ENCODE results near the gene HCCS. TPM values are rescaled to one million over a fixed set of nuclear protein-coding genes. Genes with fewer than 3 reads are reported as not detected.

HCCS gene
- total RNA-seq, 6 experiments from 2014 or later: 8.5 to 13.1 (median 10.3) TPM

- H3K9me3 ChIP-seq: no peaks in the 10 kb centered on the region
- ATAC-seq (no peak), DNase-seq (no peak)
- intact Hi-C loops (cut with DNase I): loop anchor here in 1 of 2 donors (10.0 kb wide), 1 partner anchor 228 kb away; no protein-coding TSS in a partner anchor
- H3K4me3 ChIP-seq: no peak overlapping the region
- 57% methylated on average over 1 of the region's 1 CpG for WGBS (ENCODE audit: insufficient coverage, low coverage, low lambda C conversion rate, missing lambda C conversion rate)
- no peak overlapping the region for H3K27ac ChIP-seq
- H3K27me3 ChIP-seq: no peaks in the 10 kb centered on the region
- H3K4me1 ChIP-seq: no peaks in the 10 kb centered on the region
- H3K36me3 ChIP-seq: no peaks in the 10 kb centered on the region
- no peak for TF ChIP-seq CTCF (IDR thresholded peaks at IDR 0.05)
These were observed 35.3 kb downstream of the HCCS start for GRCh38 chrX:11146411-11146810.

GRCh38 chrX:11148401-11148800, 37.3 kb downstream of the HCCS start:
- DNase-seq: no peak
- Histone ChIP-seq H3K9me3 (no peaks in the 10 kb centered on the region), H3K27ac (no peak overlapping the region), H3K27me3 (no peaks in the 10 kb centered on the region), H3K4me1 (no peaks in the 10 kb centered on the region), H3K36me3 (no peaks in the 10 kb centered on the region), H3K4me3 (no peak overlapping the region)
- ATAC-seq: no peak
- TF ChIP-seq CTCF (IDR thresholded peaks at IDR 0.05) (no peak), POLR2A (IDR thresholded peaks at IDR 0.05) (no peak)
- WGBS (ENCODE audit: insufficient coverage, low coverage, low lambda C conversion rate, missing lambda C conversion rate): 60% methylated on average over 2 of the region's 7 CpGs
- intact Hi-C loops (cut with DNase I): loop anchor here in 1 of 2 donors (10.0 kb wide), 1 partner anchor 226 kb away; no protein-coding TSS in a partner anchor

GRCh38 chrX:11151799-11152559, 40.8 kb downstream of the HCCS start:
- Histone ChIP-seq H3K27ac (no peak overlapping the region), H3K4me1 (no peaks in the 10 kb centered on the region), H3K4me3 (no peak overlapping the region), H3K9me3 (no peaks in the 10 kb centered on the region), H3K36me3 (no peaks in the 10 kb centered on the region), H3K27me3 (no peaks in the 10 kb centered on the region)
- ATAC-seq: no peak
- intact Hi-C loops (cut with DNase I): no loop called here
- 50% methylated on average over 4 of the region's 4 CpGs for WGBS (ENCODE audit: insufficient coverage, low coverage, low lambda C conversion rate, missing lambda C conversion rate)
- DNase-seq: no peak
- TF ChIP-seq CTCF (IDR thresholded peaks at IDR 0.05) (no peak), POLR2A (IDR thresholded peaks at IDR 0.05) (no peak)

GRCh38 chrX:11159149-11159548, 48.0 kb downstream of the HCCS start:
- no peaks in the 10 kb centered on the region for H3K36me3 ChIP-seq
- ATAC-seq (no peak), DNase-seq (no peak)
- 71% methylated on average over 1 of the region's 1 CpG for WGBS (ENCODE audit: insufficient coverage, low coverage, low lambda C conversion rate, missing lambda C conversion rate)
- H3K27me3 ChIP-seq: no peaks in the 10 kb centered on the region
- TF ChIP-seq POLR2A (IDR thresholded peaks at IDR 0.05) (no peak), CTCF (IDR thresholded peaks at IDR 0.05) (no peak)
- H3K9me3 ChIP-seq: no peaks in the 10 kb centered on the region
- intact Hi-C loops (cut with DNase I): no loop called here
- no peak overlapping the region for H3K4me3 ChIP-seq
- H3K27ac ChIP-seq: no peak overlapping the region
- no peaks in the 10 kb centered on the region for H3K4me1 ChIP-seq

Data from right lobe of liver (tissue), 6 donors.